Progenitor cell of endocrine pancreas (in vitro differentiated cells): ENCODE data around the gene LANCL2. TPM values are rescaled to one million over a fixed set of nuclear protein-coding genes. Genes with fewer than 3 reads are reported as not detected.
A peak's percentile ranks its signal among the peaks of the same experiment; 100 is the strongest.

ENCODE experiments used
- DNase-seq: peaks from one replicate; pipeline ENCODE4 v3.0.0; 2021; ENCODE audit warnings: low spot score; ENCODE audit not compliant: unreplicated experiment
- H3K27ac Mint-ChIP-seq: 2 replicates; pipeline ENCODE4 v1.8.0; 2021; ENCODE audit warnings: mild to moderate bottlenecking, moderate library complexity, mixed read lengths
- H3K27me3 Mint-ChIP-seq: 2 replicates; pipeline ENCODE4 v1.8.0; 2021; ENCODE audit warnings: mixed read lengths
- H3K36me3 Mint-ChIP-seq: 2 replicates; pipeline ENCODE4 v1.8.0; 2022; ENCODE audit warnings: mixed read lengths; ENCODE audit not compliant: insufficient read depth
- H3K4me1 Mint-ChIP-seq: 2 replicates; pipeline ENCODE4 v1.8.0; 2021; ENCODE audit warnings: low read depth, mixed read lengths
- H3K4me3 Mint-ChIP-seq: 2 replicates; pipeline ENCODE4 v1.8.0; 2021; ENCODE audit warnings: low read depth, mild to moderate bottlenecking, moderate library complexity, mixed read lengths
- H3K9me3 Mint-ChIP-seq: 2 replicates; pipeline ENCODE4 v1.8.0; 2021; ENCODE audit warnings: low read depth, mixed read lengths
- CTCF ChIP-seq: fragments of 200-600 bp; sonication (generic); IDR thresholded peaks from one replicate; pipeline ENCODE4 v1.5.0; 2021; ENCODE audit warnings: antibody characterized with exemption, mild to moderate bottlenecking; ENCODE audit not compliant: unreplicated experiment
- total RNA-seq: library from RNA; stranded (reverse); gene quantifications from 2 replicates; pipeline ENCODE4 v1.2.1, GENCODE V29; 2021

The LANCL2 gene
- total RNA-seq, 1 donor from 2014 or later: 21.0 TPM

GRCh38 chr7:55379285-55379684 is 14.1 kb downstream of the LANCL2 start:
- no peak overlapping the region for H3K27ac Mint-ChIP-seq
- H3K4me1 Mint-ChIP-seq: no peaks in the 10 kb centered on the region
- peaks cover 17% of the 10 kb centered on the region for H3K36me3 Mint-ChIP-seq
- no peak overlapping the region for H3K4me3 Mint-ChIP-seq
- no peak for TF ChIP-seq CTCF
- H3K9me3 Mint-ChIP-seq: peaks cover 28% of the 10 kb centered on the region
- DNase-seq: no peak
- H3K27me3 Mint-ChIP-seq: no peaks in the 10 kb centered on the region

DNA sequence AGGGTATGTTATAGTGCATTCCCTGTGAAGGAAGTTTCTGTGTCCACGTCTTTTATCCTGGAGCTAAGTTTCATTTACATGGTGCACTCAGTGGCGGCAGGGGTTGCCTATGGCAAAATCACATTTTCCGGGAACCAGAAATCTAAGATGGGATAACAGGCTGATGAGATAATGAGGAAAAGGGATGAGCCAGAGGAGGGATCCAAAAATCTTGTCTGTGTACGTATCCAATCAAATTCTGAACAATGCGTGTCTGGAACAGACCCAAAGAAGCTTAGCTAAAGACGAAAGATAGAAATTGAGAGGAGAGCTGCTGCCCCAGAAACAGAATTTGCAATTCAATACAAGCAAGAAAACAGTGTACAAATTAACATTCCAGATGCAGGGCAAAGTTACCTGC is 16.1 kb downstream of the LANCL2 start:
- H3K27ac Mint-ChIP-seq: no peak overlapping the region
- no peak for TF ChIP-seq CTCF

DNA sequence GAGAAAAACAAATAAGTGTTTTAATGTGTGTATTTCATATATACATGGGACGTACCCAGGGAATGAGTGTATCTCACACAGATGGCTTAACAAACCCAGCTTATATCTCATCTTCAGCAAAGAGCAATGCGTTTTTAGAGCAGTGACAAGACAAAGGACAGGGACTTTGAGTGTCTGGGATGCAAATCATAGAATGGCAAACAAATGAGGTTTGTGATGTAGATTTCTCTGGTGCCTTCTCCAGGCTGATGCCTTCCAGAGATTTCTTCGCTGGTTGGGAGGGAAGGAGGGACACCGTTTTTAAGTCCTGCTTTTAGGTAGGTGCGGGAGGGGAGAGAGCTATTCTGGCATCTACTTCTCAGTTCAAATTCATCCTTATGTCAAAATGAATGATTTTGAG is 16.6 kb downstream of the LANCL2 start:
- no peak for TF ChIP-seq CTCF
- Mint-ChIP-seq H3K27ac (no peak overlapping the region), H3K4me3 (no peak overlapping the region), H3K4me1 (no peaks in the 10 kb centered on the region), H3K27me3 (no peaks in the 10 kb centered on the region), H3K36me3 (peaks cover 33% of the 10 kb centered on the region), H3K9me3 (peaks cover 42% of the 10 kb centered on the region)
- DNase-seq: no peak

More for the DNA sequence above, 16.1 kb downstream of the LANCL2 start:
- DNase-seq: no peak
- H3K4me1 Mint-ChIP-seq: no peaks in the 10 kb centered on the region
- peaks cover 28% of the 10 kb centered on the region for H3K36me3 Mint-ChIP-seq
- H3K27me3 Mint-ChIP-seq: no peaks in the 10 kb centered on the region
- H3K4me3 Mint-ChIP-seq: no peak overlapping the region
- peaks cover 36% of the 10 kb centered on the region for H3K9me3 Mint-ChIP-seq

- Mint-ChIP-seq H3K9me3 (peaks cover 47% of the 10 kb centered on the region), H3K27ac (no peak overlapping the region), H3K36me3 (peaks cover 39% of the 10 kb centered on the region), H3K4me3 (no peak overlapping the region), H3K27me3 (no peaks in the 10 kb centered on the region), H3K4me1 (no peaks in the 10 kb centered on the region)
- DNase-seq: no peak
- no peak for TF ChIP-seq CTCF
Observed at GRCh38 chr7:55382251-55382650, 17.1 kb downstream of the LANCL2 start.

DNA sequence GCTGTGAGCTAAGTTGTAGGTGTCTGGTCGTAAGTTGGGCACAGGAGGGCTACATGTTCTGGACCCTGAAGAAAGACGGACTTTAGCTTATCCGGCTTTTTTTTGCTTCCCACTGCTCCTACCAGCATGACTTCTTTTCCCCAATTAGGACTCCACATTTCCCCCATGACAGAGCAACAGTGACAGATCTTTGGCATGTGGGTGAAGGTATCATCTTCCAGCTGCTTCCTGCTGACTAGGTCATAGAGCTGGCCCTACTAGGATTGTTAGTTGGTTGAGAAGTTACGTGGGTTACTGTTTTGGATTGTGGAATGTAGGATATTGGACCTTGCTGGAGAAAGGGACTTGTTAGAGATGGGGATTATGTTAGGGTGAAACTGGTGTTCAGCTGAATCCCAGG is 21.4 kb downstream of the LANCL2 start:
- Mint-ChIP-seq H3K4me3 (no peak overlapping the region), H3K27me3 (no peaks in the 10 kb centered on the region), H3K27ac (peak overlapping the region; percentile 33), H3K9me3 (peaks cover 57% of the 10 kb centered on the region), H3K4me1 (no peaks in the 10 kb centered on the region), H3K36me3 (peaks cover 51% of the 10 kb centered on the region)
- TF ChIP-seq CTCF: no peak
- no peak for DNase-seq
